Ovary (tissue), 9 donors: Measurements from ENCODE around the gene MAP7. TPM values are rescaled to one million over a fixed set of nuclear protein-coding genes. Genes with fewer than 3 reads are reported as not detected.

ENCODE experiments used
- DNase-seq, 5 donors: peaks; one replicate each; pipeline ENCODE4 v3.0.0-alpha.2; 2019 to 2020
- H3K27ac ChIP-seq, 2 donors: fragments of 200-600 bp; one replicate each; pipeline versions ENCODE4 v1.5.1 to v1.8.0; 2019 to 2022
- H3K27me3 ChIP-seq: fragments of 200-600 bp; one replicate; pipeline ENCODE4 v1.8.0; 2022
- H3K36me3 ChIP-seq: fragments of 200-600 bp; sonication (generic); one replicate; pipeline ENCODE4 v1.5.1; 2019
- H3K4me1 ChIP-seq: one replicate; pipeline ENCODE4 v1.8.1; 2013; ENCODE audit warnings: mild to moderate bottlenecking, moderate library complexity; ENCODE audit not compliant: insufficient read depth
- H3K4me3 ChIP-seq: fragments of 200-600 bp; sonication (generic); one replicate; pipeline ENCODE4 v1.5.1; 2017
- H3K9me3 ChIP-seq, 2 donors: fragments of 200-600 bp in 1 of 2; sonication (generic) in 1 of 2; one replicate each; pipeline versions ENCODE4 v1.5.1 to v1.8.1; 2013 to 2019; ENCODE audit warnings: mild to moderate bottlenecking in 1 of 2, moderate library complexity in 1 of 2
- EP300 ChIP-seq: sonication (generic); formaldehyde crosslinking; IDR thresholded peaks from one replicate; pipeline ENCODE4 v1.6.1; 2017; ENCODE audit warnings: antibody characterized with exemption
- POLR2A ChIP-seq: fragments of 450-650 bp; IDR thresholded peaks from one replicate; pipeline ENCODE4 v1.6.1; 2017; ENCODE audit warnings: antibody characterized with exemption, mild to moderate bottlenecking, moderate library complexity
- WGBS, 3 donors: extraction: QIAGEN DNeasy Blood & Tissue Kit in 1 of 3; methylation state at CpG; one replicate each; pipeline versions ENCODE4 v1.1.5 to v1.1.7; 2013 to 2017; 5-methylcytosine and 5-hydroxymethylcytosine counted together
- intact Hi-C, 4 donors: fragments of 100-400 bp; cut with DNase I; formaldehyde crosslinking; loops; one replicate each; pipeline versions ENCODE4 v1.11.0 to v1.15.1; 2022 to 2023
- polyA plus RNA-seq, 2 donors: library from polyadenylated mRNA; stranded (reverse); fragments of 200-250 nt in 1 of 2; fragments of 350-450 nt in 1 of 2; fragmentation: Illumina TruSeq in 1 of 2; extraction: RNeasy Lipid Tissue Mini Kit (QIAGEN cat#74804) in 1 of 2; gene quantifications; one replicate each; pipeline ENCODE4 v1.2.3, GENCODE V29; 2013 to 2014
- total RNA-seq, 7 donors: library from RNA; depleted of rRNA in 2 of 7; stranded (reverse); fragments of >200 nt in 2 of 7; fragmentation: NEBNext Ultra II Directional in 3 of 7; extraction: Animal tissue kit (Norgen Biotek cat#: 25700) in 3 of 7; gene quantifications; one replicate each; pipeline versions ENCODE4 v1.1.0 to v1.2.4, GENCODE V29; 2016 to 2023
- TF ChIP-seq, protein P1 (sequence below), 3 donors: fragments of 450-650 bp in 2 of 3; fragments of 200-600 bp in 1 of 3; IDR thresholded peaks; one replicate each; pipeline versions ENCODE4 v1.5.1 to v1.8.0; 2016 to 2022; ENCODE audit warnings: antibody characterized with exemption in 3 of 3, mild to moderate bottlenecking in 1 of 3
- donor health status: DM: no; HTN: no; CAD: no; lungs with moderate emphysema.
- donor health status: DM: no; HTN: no; CAD: no.
- donor health status: Bipolar disorder and iron deficiency.
- donor health status: DM: yes; HTN: yes; CAD: no.
- donor health status: DM: no; HTN: no; CAD: no.
- donor health status: DM: yes; HTN: yes; CAD: no.

Gene MAP7
- total and polyA plus RNA-seq, 9 donors: 1.2 to 13.0 (median 3.6) TPM

DNA sequence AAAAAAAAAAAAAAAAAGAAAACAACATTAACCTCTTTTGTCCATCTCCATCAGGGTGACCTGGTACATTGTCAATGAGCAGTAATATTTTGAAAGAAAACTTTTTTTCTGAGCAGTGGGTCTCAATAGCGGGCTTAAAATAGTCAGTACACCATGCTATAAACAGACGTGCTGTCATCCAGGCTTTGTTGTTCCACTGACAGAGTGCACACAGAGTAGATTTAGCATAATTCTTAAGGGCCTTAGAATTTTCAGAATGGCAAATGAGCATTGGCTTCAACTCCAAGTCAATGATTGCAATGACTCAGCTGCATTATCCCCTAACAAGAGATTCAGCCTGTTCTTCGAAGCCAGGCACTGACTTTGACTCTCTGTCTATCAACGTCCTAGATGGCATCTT is 35.6 kb downstream of the MAP7 start:
- intact Hi-C loops: no loop called here
- WGBS, 3 donors: 89 to 92% (median 89%) methylated on average over 4 of the region's 4 CpGs
- H3K9me3 ChIP-seq: no peaks in the 10 kb centered on the region

DNA sequence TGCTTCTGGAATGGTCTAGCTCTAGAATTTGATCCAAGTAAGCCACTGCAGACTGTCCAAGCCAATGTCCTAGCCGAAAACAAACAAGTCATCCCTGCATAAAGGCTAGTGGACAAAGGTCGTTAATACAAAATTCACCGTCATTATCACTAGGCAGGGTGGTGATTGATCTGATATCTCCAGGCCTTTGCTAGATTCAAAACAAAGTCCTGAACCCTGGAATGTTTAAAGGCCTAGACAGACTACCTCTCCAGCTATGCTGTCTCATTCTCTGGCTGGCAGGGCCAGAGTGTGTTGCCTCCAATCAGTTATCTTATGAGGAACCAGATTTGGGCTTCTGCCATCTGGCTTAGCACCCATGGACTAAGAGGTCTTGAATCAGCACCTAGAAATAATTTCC is 38.3 kb downstream of the MAP7 start:
- Histone ChIP-seq H3K27me3 (no peaks in the 10 kb centered on the region), H3K9me3 (no peaks in the 10 kb centered on the region), H3K4me3 (no peak overlapping the region), H3K4me1 (no peaks in the 10 kb centered on the region), H3K27ac (no peak overlapping the region), H3K36me3 (no peaks in the 10 kb centered on the region)
- intact Hi-C loops: no loop called here
- 62 to 76% (median 74%) methylated on average over 3 of the region's 3 CpGs for WGBS, 3 donors
- TF ChIP-seq EP300 (no peak), POLR2A (no peak)
- TF ChIP-seq, protein P1, sequence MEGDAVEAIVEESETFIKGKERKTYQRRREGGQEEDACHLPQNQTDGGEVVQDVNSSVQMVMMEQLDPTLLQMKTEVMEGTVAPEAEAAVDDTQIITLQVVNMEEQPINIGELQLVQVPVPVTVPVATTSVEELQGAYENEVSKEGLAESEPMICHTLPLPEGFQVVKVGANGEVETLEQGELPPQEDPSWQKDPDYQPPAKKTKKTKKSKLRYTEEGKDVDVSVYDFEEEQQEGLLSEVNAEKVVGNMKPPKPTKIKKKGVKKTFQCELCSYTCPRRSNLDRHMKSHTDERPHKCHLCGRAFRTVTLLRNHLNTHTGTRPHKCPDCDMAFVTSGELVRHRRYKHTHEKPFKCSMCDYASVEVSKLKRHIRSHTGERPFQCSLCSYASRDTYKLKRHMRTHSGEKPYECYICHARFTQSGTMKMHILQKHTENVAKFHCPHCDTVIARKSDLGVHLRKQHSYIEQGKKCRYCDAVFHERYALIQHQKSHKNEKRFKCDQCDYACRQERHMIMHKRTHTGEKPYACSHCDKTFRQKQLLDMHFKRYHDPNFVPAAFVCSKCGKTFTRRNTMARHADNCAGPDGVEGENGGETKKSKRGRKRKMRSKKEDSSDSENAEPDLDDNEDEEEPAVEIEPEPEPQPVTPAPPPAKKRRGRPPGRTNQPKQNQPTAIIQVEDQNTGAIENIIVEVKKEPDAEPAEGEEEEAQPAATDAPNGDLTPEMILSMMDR (IDR thresholded peaks at IDR 0.05): no peak
- DNase-seq: no peak

More for the DNA sequence above, 35.6 kb downstream of the MAP7 start:
- H3K36me3 ChIP-seq: no peaks in the 10 kb centered on the region
- no peak overlapping the region for H3K4me3 ChIP-seq
- TF ChIP-seq POLR2A (no peak), EP300 (no peak)
- TF ChIP-seq, protein P1 (IDR thresholded peaks at IDR 0.05): no peak
- H3K27ac ChIP-seq: no peak overlapping the region
- no peaks in the 10 kb centered on the region for H3K27me3 ChIP-seq
- no peaks in the 10 kb centered on the region for H3K4me1 ChIP-seq
- DNase-seq: no peak

DNA sequence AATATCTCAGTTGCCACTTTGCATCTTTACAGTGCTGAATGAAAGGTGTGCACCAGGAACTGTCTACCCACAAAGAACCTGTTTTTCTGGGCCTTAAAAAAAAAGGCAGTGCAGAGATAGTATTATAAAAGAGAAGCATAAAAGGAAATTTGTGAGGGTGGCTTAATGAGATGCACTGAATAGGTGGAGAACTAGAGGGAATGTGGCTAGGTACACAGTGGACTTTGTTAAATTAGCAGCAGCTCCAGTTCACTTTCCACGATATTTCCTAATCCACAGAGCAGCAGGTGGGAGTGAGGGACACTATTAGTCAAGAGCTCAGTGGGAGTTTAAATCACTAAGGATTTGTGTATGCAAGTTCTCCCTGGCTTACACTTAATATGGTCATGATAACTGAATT is 38.8 kb downstream of the MAP7 start:
- Histone ChIP-seq H3K4me3 (no peak overlapping the region), H3K4me1 (no peaks in the 10 kb centered on the region), H3K9me3 (no peaks in the 10 kb centered on the region), H3K27me3 (no peaks in the 10 kb centered on the region), H3K27ac (no peak overlapping the region), H3K36me3 (no peaks in the 10 kb centered on the region)
- WGBS, 3 donors: 20 to 36% (median 22%) methylated on average over 1 of the region's 1 CpG
- intact Hi-C loops: no loop called here
- TF ChIP-seq EP300: no peak
- TF ChIP-seq, protein P1 (IDR thresholded peaks at IDR 0.05): no peak
- no peak for TF ChIP-seq POLR2A
- no peak for DNase-seq

DNA sequence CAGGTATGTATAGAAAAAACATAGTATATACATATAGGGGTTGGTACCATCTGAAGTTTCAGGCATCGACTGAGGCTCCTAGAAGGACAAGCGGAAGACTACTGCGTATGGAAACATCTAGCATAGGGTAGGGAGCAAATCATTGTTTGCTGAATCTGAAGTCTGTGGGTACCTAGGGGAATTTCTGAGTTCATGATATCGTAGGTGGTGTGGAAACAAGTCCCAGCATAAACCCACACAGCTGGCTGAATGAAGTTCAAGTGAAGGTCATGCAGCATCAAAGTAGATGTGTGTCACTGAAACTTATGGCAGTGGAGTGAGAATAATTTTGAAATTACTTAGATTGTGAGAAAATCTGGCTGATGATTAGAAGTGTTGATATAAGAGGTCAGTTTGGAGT is 39.4 kb downstream of the MAP7 start:
- H3K9me3 ChIP-seq: no peaks in the 10 kb centered on the region
- WGBS, 3 donors: 81 to 93% (median 86%) methylated on average over 4 of the region's 4 CpGs
- H3K36me3 ChIP-seq: no peaks in the 10 kb centered on the region
- no peak for DNase-seq
- intact Hi-C loops: no loop called here
- H3K27me3 ChIP-seq: no peaks in the 10 kb centered on the region
- TF ChIP-seq POLR2A: no peak
- TF ChIP-seq, protein P1 (IDR thresholded peaks at IDR 0.05): no peak
- no peak for TF ChIP-seq EP300
- H3K4me3 ChIP-seq: no peak overlapping the region
- H3K4me1 ChIP-seq: no peaks in the 10 kb centered on the region
- no peak overlapping the region for H3K27ac ChIP-seq
